GM12878 (cell line): ENCODE measurements around the gene SQSTM1. TPM values are rescaled to one million over a fixed set of nuclear protein-coding genes. Genes with fewer than 3 reads are reported as not detected.

Source experiments
- ATAC-seq: fragments of 200-7000 bp; cut with Tn5 transposase; 3 replicates; pipeline ENCODE4 v1.9.1; 2020; ENCODE audit warnings: mild to moderate bottlenecking, moderate library complexity
- BruUV-seq: library from RNA; stranded (reverse); fragments of 400-500 nt; replicated peaks from 2 replicates; lab custom pipeline; 2021; lab: Mats Ljungman, UMichigan
- CTCF ChIA-PET: fragments of 300-600 bp; sonication (Branson Sonifier 250); formaldehyde crosslinking; extraction: SDS; loops from one replicate; lab custom pipeline; 2021; ENCODE audit warnings: inconsistent platforms; lab: Yijun Ruan, JAX
- POLR2A ChIA-PET: fragments of 350-600 bp; formaldehyde crosslinking; extraction: SDS; loops from one replicate; lab custom pipeline; 2021; ENCODE audit warnings: inconsistent platforms; lab: Charles Lee
- RAD21 ChIA-PET: fragments of 300-600 bp; sonication (Branson Sonifier 250); formaldehyde crosslinking; loops from one replicate; lab custom pipeline; 2023; ENCODE audit warnings: antibody characterized with exemption; ENCODE audit not compliant: unreplicated experiment; lab: Charles Lee
- SMC1A ChIA-PET: fragments of 300-600 bp; sonication (Branson Sonifier 250); formaldehyde crosslinking; loops from one replicate; lab custom pipeline; 2023; ENCODE audit not compliant: unreplicated experiment, uncharacterized antibody; lab: Charles Lee
- DNase-seq: peaks from one replicate; pipeline ENCODE4 v3.0.0-alpha.2; 2011; ENCODE audit warnings: low read depth, low spot score
- FAIRE-seq: peaks from 3 replicates; lab custom pipeline; 2011; peaks lifted over from hg19 to GRCh38; lab: Jason Lieb, UNC
- H2AFZ ChIP-seq: 2 replicates; pipeline ENCODE4 v1.6.0; 2011; ENCODE audit warnings: low read depth, low read length, control low read depth; ENCODE audit not compliant: control insufficient read depth
- H3K27ac ChIP-seq: 2 replicates; pipeline ENCODE4 v1.5.1; 2011; ENCODE audit warnings: control low read depth; ENCODE audit not compliant: control insufficient read depth, insufficient read depth
- H3K27me3 ChIP-seq, 2 experiments: replicated peaks in 1 of 2; 2 replicates each; pipeline versions ENCODE4 v1.6.0 to v1.6.1; 2011; ENCODE audit warnings: low read length in 1 of 2; ENCODE audit not compliant: control insufficient read depth in 2 of 2, insufficient read depth in 2 of 2
- H3K36me3 ChIP-seq, 2 experiments: 2 replicates each; pipeline ENCODE4 v1.5.1; 2011; ENCODE audit warnings: low read length in 1 of 2; ENCODE audit not compliant: control insufficient read depth in 2 of 2, insufficient read depth in 2 of 2
- H3K4me1 ChIP-seq: 2 replicates; pipeline ENCODE4 v1.6.1; 2011; ENCODE audit warnings: mild to moderate bottlenecking, low read length, moderate library complexity, mixed read lengths; ENCODE audit not compliant: control insufficient read depth, insufficient read depth
- H3K4me2 ChIP-seq: 2 replicates; pipeline ENCODE4 v1.6.0; 2011; ENCODE audit warnings: control low read depth; ENCODE audit not compliant: control insufficient read depth, insufficient read depth
- H3K4me3 ChIP-seq: fragments of 200-600 bp; sonication (generic); 2 replicates; pipeline ENCODE4 v1.5.1; 2016
- H3K79me2 ChIP-seq: 2 replicates; pipeline ENCODE4 v1.6.0; 2011; ENCODE audit warnings: low read length; ENCODE audit not compliant: control insufficient read depth, insufficient read depth
- H3K9ac ChIP-seq: 2 replicates; pipeline ENCODE4 v1.8.0; 2011; ENCODE audit warnings: low read length, control low read depth, mixed read lengths; ENCODE audit not compliant: control insufficient read depth, insufficient read depth
- H3K9me3 ChIP-seq: replicated peaks from 3 replicates; pipeline ENCODE4 v1.5.1; 2011; ENCODE audit warnings: mild to moderate bottlenecking, low read length; ENCODE audit not compliant: control insufficient read depth, insufficient read depth
- H4K20me1 ChIP-seq: 2 replicates; pipeline ENCODE4 v1.6.0; 2011; ENCODE audit not compliant: control insufficient read depth, insufficient read depth
- CREB1 ChIP-seq: IDR thresholded peaks from 2 replicates; pipeline ENCODE4 v1.6.1; 2012; ENCODE audit warnings: low read depth, mild to moderate bottlenecking, inconsistent platforms
- FOS ChIP-seq: IDR thresholded peaks from 3 replicates; pipeline ENCODE4 v1.6.1; 2011; ENCODE audit warnings: borderline replicate concordance; ENCODE audit not compliant: insufficient read length; ENCODE audit errors: extremely low read depth
- POLR2AphosphoS2 ChIP-seq: IDR thresholded peaks from 2 replicates; pipeline ENCODE4 v1.6.1; 2011; ENCODE audit warnings: low read depth, mild to moderate bottlenecking, low read length, improper control_type of control experiment, moderate library complexity
- POLR2AphosphoS5 ChIP-seq: IDR thresholded peaks from 2 replicates; pipeline ENCODE4 v1.6.1; 2011; ENCODE audit warnings: mild to moderate bottlenecking, low read length, inconsistent platforms
- SMARCA5 ChIP-seq: fragments of 450-650 bp; IDR thresholded peaks from 2 replicates; pipeline ENCODE4 v1.6.1; 2017; ENCODE audit warnings: mild to moderate bottlenecking
- SUZ12 ChIP-seq: fragments of 200-600 bp; sonication (generic); IDR thresholded peaks from one replicate; pipeline ENCODE4 v1.6.1; 2018; ENCODE audit warnings: antibody characterized with exemption, mild to moderate bottlenecking; ENCODE audit not compliant: unreplicated experiment
- ZNF274 ChIP-seq: IDR thresholded peaks from one replicate; pipeline ENCODE4 v1.8.0; 2011; ENCODE audit not compliant: insufficient read length, insufficient read depth
- WGBS: methylation state at CpG from one replicate; pipeline ENCODE4 v1.1.6; 2016; ENCODE audit warnings: low lambda C conversion rate; ENCODE audit not compliant: insufficient replicate concordance, insufficient coverage; ENCODE audit errors: missing lambda C conversion rate; 5-methylcytosine and 5-hydroxymethylcytosine counted together
- in situ Hi-C: fragments of 300-500 bp; cut with MboI; formaldehyde crosslinking; loops from 9 replicates; pipeline ENCODE4 v1.14.3; 2018; ENCODE audit warnings: mixed read lengths
- intact Hi-C: fragments of 100-400 bp; cut with micrococcal nuclease; formaldehyde crosslinking; loops from one replicate; pipeline ENCODE4 v1.14.2; 2022; ENCODE audit not compliant: unreplicated experiment
- polyA plus RNA-seq, 11 experiments: library from polyadenylated mRNA; depleted of rRNA in 4 of 11; unstranded in 6 of 11; stranded (reverse) in 5 of 11; fragments of >200 nt; fragmentation: Nextera tagmentation in 4 of 11; fragmentation: Illumina TruSeq in 1 of 11; extraction: Ambion mirVana in 4 of 11; extraction: Trizol in 1 of 11; gene quantifications; 1 replicate in 1 of 11; 2 replicates in 10 of 11; pipeline versions ENCODE4 v1.2.1 to v1.2.3, GENCODE V29; 2011 to 2016; ENCODE audit warnings: inconsistent platforms in 2 of 11, missing spikeins in 2 of 11, low read depth in 1 of 11
- total RNA-seq, 4 experiments: library from RNA; depleted of rRNA in 3 of 4; stranded (reverse); fragments of >200 nt in 3 of 4; fragmentation: Illumina TruSeq in 1 of 4; extraction: Trizol in 1 of 4; gene quantifications; 2 replicates each; pipeline versions ENCODE4 v1.2.1 to v1.2.3, GENCODE V29; 2013 to 2021
- TF ChIP-seq, protein P1 (sequence below): IDR thresholded peaks from 2 replicates; pipeline ENCODE4 v1.6.1; 2011; ENCODE audit warnings: low read depth, mild to moderate bottlenecking, low read length, moderate library complexity, borderline replicate concordance; ENCODE audit errors: extremely low read depth
- TF ChIP-seq, protein P2 (sequence below): fragments of 450-650 bp; IDR thresholded peaks from 2 replicates; pipeline ENCODE4 v1.6.1; 2017; ENCODE audit warnings: mild to moderate bottlenecking

The SQSTM1 gene
- total and polyA plus RNA-seq, 10 of the 15 experiments (the other 5 are each of a cell fraction or from before 2014, with no cell fraction given), result 6.3 to 138 (median 62.1) TPM

DNA sequence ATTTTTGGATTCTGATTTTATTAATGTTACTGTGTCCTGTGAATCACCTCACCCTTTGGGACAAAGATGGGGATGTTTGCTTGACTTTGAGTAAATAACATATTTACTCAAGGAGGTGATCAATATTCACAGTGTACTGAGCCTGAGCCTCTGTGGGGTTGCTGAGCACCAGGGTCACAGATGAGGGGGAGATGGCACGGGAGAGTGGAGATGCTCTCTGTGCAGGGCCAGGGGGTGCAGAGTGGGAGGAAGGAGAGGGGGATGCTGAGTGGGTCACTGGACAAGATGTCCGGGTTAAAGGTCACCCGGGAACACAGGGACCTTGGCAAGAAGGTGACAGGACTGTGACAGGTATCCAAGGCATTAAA, 4.0 kb downstream of the SQSTM1 start:
- SMC1A ChIA-PET, result interaction anchor here (0.7 kb wide), 1 partner anchor 12 kb away, joined by 3 read pairs; no protein-coding TSS in a partner anchor
- no peak for FAIRE-seq
- no peak overlapping the region for H3K27ac ChIP-seq
- H3K4me2 ChIP-seq, result no peak overlapping the region
- no peak for DNase-seq
- in situ Hi-C loops, result loop anchor here (25.0 kb wide), 1 partner anchor 988 kb away; the partner anchor contains the start of gene MGAT1
- H3K4me3 ChIP-seq, result no peak overlapping the region
- RAD21 ChIA-PET, result no interaction called here
- POLR2A ChIA-PET, result no interaction called here
- no peak overlapping the region for H3K9ac ChIP-seq
- no peaks in the 10 kb centered on the region for H3K27me3 ChIP-seq
- peaks cover 19% of the 10 kb centered on the region for H3K4me1 ChIP-seq
- H3K9me3 ChIP-seq, result no peaks in the 10 kb centered on the region
- intact Hi-C loops, result no loop called here
- ATAC-seq, result no peak
- peaks cover 20 to 30% of the 10 kb centered on the region in 2 experiments for H3K36me3 ChIP-seq
- no peak overlapping the region for H2AFZ ChIP-seq
- H3K79me2 ChIP-seq, result peaks cover 29% of the 10 kb centered on the region
- peaks cover 17% of the 10 kb centered on the region for H4K20me1 ChIP-seq
- no TSS peak for BruUV-seq
- 100% methylated on average over 3 of the region's 3 CpGs for WGBS
- TF ChIP-seq SUZ12 (no peak), POLR2AphosphoS2 (0 out of 2 replicates have a peak, but pooled peaks have one; percentile 4), CREB1 (no peak), POLR2AphosphoS5 (0 out of 2 replicates have a peak, but pooled peaks have one; percentile 9), FOS (no peak), ZNF274 (no peak), SMARCA5 (no peak)
- TF ChIP-seq, protein P1, sequence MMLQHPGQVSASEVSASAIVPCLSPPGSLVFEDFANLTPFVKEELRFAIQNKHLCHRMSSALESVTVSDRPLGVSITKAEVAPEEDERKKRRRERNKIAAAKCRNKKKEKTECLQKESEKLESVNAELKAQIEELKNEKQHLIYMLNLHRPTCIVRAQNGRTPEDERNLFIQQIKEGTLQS, result no peak
- TF ChIP-seq, protein P2, sequence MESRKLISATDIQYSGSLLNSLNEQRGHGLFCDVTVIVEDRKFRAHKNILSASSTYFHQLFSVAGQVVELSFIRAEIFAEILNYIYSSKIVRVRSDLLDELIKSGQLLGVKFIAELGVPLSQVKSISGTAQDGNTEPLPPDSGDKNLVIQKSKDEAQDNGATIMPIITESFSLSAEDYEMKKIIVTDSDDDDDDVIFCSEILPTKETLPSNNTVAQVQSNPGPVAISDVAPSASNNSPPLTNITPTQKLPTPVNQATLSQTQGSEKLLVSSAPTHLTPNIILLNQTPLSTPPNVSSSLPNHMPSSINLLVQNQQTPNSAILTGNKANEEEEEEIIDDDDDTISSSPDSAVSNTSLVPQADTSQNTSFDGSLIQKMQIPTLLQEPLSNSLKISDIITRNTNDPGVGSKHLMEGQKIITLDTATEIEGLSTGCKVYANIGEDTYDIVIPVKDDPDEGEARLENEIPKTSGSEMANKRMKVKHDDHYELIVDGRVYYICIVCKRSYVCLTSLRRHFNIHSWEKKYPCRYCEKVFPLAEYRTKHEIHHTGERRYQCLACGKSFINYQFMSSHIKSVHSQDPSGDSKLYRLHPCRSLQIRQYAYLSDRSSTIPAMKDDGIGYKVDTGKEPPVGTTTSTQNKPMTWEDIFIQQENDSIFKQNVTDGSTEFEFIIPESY, result no peak
- CTCF ChIA-PET, result no interaction called here
